Heart right ventricle (tissue), 16 donors: ENCODE measurements around the gene CDC20. TPM values are rescaled to one million over a fixed set of nuclear protein-coding genes. Genes with fewer than 3 reads are reported as not detected.

Experiments used
- ATAC-seq, 8 donors: fragments of 200-7000 bp; cut with Tn5 transposase; one replicate each; pipeline ENCODE4 v1.9.1; 2020; ENCODE audit warnings: mild to moderate bottlenecking in 8 of 8, moderate library complexity in 8 of 8, moderate number of reproducible peaks in 1 of 8
- DNase-seq, 2 donors: peaks; one replicate each; pipeline ENCODE4 v3.0.0-alpha.2; 2020
- H3K27ac ChIP-seq, 10 donors: fragments of 200-600 bp; sonication (generic) in 2 of 10; one replicate each; pipeline versions ENCODE4 v1.5.0 to v1.8.0; 2020 to 2022; ENCODE audit warnings: mild to moderate bottlenecking in 3 of 10
- H3K27me3 ChIP-seq, 7 donors: fragments of 200-600 bp; one replicate each; pipeline ENCODE4 v1.8.0; 2021 to 2022; ENCODE audit warnings: mild to moderate bottlenecking in 2 of 7
- H3K36me3 ChIP-seq, 9 donors: fragments of 200-600 bp; sonication (generic) in 1 of 9; one replicate each; pipeline versions ENCODE4 v1.5.0 to v1.8.0; 2020 to 2022; ENCODE audit warnings: mild to moderate bottlenecking in 2 of 9
- H3K4me1 ChIP-seq, 9 donors: fragments of 200-600 bp; sonication (generic) in 1 of 9; one replicate each; pipeline versions ENCODE4 v1.5.0 to v1.8.0; 2020 to 2022; ENCODE audit warnings: mild to moderate bottlenecking in 4 of 9
- H3K4me3 ChIP-seq, 10 donors: fragments of 200-600 bp; sonication (generic) in 2 of 10; one replicate each; pipeline versions ENCODE4 v1.5.0 to v1.8.0; 2020 to 2022; ENCODE audit warnings: mild to moderate bottlenecking in 7 of 10, moderate library complexity in 2 of 10
- H3K9me3 ChIP-seq, 11 donors: fragments of 200-600 bp in 10 of 11; sonication (generic) in 2 of 11; one replicate each; pipeline versions ENCODE4 v1.5.0 to v1.8.0; 2013 to 2022; ENCODE audit warnings: mild to moderate bottlenecking in 2 of 11, control low read depth in 1 of 11, moderate library complexity in 1 of 11
- WGBS, 2 donors: extraction: QIAGEN DNeasy Blood & Tissue Kit; methylation state at CpG; one replicate each; pipeline ENCODE4 v1.1.7; 2013; ENCODE audit warnings: inconsistent platforms in 1 of 2; 5-methylcytosine and 5-hydroxymethylcytosine counted together
- intact Hi-C, 10 donors: fragments of 100-400 bp; cut with DNase I; formaldehyde crosslinking; loops; one replicate each; pipeline versions ENCODE4 v1.11.1 to v1.14.2; 2022
- polyA plus RNA-seq, 2 donors: library from polyadenylated mRNA; stranded (reverse); fragments of 200-250 nt; gene quantifications; one replicate each; pipeline ENCODE4 v1.2.3, GENCODE V29; 2013
- total RNA-seq, 10 donors: library from RNA; stranded (reverse); fragmentation: NEBNext Ultra II Directional in 3 of 10; extraction: Animal tissue kit (Norgen Biotek cat#: 25700) in 3 of 10; gene quantifications; one replicate each; pipeline versions ENCODE4 v1.2.1 to v1.2.4, GENCODE V29; 2021 to 2023
- TF ChIP-seq, protein P1 (sequence below), 9 donors: fragments of 200-600 bp; sonication (generic) in 2 of 9; IDR thresholded peaks; one replicate each; pipeline versions ENCODE4 v1.5.0 to v1.8.0; 2021 to 2022; ENCODE audit warnings: antibody characterized with exemption in 9 of 9, mild to moderate bottlenecking in 5 of 9, moderate library complexity in 1 of 9
- donor health status: Arrhythmogenic right ventricular cardiomyopathy.
- donor health status: ischemic (EF 13 %, LVEDD 7.1; RV severe dilation, severe dysfunction).
- donor health status: healthy with polysubstance abuse.
- donor health status: DM: no; HTN: yes; CAD: no.
- donor health status: DM: no; HTN: no; CAD: no.
- donor health status: ischemic (EF 25% LVEDD 6.9; RV normal size, moderate dysfunction).
- donor health status: ischemic (EF 25% LVEDD 5.7; RV mildly dilated, moderate dysfunction).
- donor health status: healthy.
- donor health status: DM: yes; HTN: yes; CAD: no.
- donor health status: Ischemic cardiomyopathy.
- donor health status: ischemic (EF 35%, LVEDD 5.7; RV mildly dilated, moderate dysfunction).
- donor health status: nonischemic (EF 11% LVEDD 7.7; RV severe dilation, severe dysfunction).
- donor health status: DM: yes; HTN: yes; CAD: no.
- donor health status: PGD.
- donor health status: ischemic (EF 29% LVEDD 5.4; RV normal size, mild dysfunction).
- donor health status: nonischemic (EF 23%, LVEDD 6.1; RV moderate dilation, normal function).

The CDC20 gene
- total and polyA plus RNA-seq, 12 donors: 0.15 to 9.6 (median 1.4) TPM

DNA sequence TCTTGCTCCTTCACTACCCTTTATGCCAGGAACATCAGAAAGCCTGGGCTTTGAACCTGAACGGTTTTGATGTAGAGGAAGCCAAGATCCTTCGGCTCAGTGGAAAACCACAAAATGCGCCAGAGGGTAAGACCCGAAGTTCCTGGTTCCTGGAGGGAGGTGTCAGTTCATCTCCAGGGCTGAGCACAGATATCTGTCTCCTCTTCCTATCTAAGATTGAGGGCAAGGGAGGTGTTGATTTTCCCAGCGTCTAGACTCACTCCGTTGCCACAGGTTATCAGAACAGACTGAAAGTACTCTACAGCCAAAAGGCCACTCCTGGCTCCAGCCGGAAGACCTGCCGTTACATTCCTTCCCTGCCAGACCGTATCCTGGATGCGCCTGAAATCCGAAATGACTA lies 915 bp downstream of the CDC20 start:
- peak overlapping the region in 1 of 10 donors; percentile 73 for H3K4me3 ChIP-seq
- H3K36me3 ChIP-seq: peaks cover 0 to 49% (median 28%) of the 10 kb centered on the region in 9 donors
- H3K27me3 ChIP-seq: no peaks in the 10 kb centered on the region
- no peak for DNase-seq
- ATAC-seq: no peak
- TF ChIP-seq, protein P1, sequence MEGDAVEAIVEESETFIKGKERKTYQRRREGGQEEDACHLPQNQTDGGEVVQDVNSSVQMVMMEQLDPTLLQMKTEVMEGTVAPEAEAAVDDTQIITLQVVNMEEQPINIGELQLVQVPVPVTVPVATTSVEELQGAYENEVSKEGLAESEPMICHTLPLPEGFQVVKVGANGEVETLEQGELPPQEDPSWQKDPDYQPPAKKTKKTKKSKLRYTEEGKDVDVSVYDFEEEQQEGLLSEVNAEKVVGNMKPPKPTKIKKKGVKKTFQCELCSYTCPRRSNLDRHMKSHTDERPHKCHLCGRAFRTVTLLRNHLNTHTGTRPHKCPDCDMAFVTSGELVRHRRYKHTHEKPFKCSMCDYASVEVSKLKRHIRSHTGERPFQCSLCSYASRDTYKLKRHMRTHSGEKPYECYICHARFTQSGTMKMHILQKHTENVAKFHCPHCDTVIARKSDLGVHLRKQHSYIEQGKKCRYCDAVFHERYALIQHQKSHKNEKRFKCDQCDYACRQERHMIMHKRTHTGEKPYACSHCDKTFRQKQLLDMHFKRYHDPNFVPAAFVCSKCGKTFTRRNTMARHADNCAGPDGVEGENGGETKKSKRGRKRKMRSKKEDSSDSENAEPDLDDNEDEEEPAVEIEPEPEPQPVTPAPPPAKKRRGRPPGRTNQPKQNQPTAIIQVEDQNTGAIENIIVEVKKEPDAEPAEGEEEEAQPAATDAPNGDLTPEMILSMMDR (IDR thresholded peaks at IDR 0.05): no peak
- intact Hi-C loops: loop anchor here in 3 of 10 donors (2.0 to 5.0 kb wide), 3 partner anchors 55 to 122 kb away; no protein-coding TSS in a partner anchor
- peaks cover 2 to 41% (median 13%) of the 10 kb centered on the region in 9 donors for H3K4me1 ChIP-seq
- no peaks in the 10 kb centered on the region for H3K9me3 ChIP-seq
- WGBS, 2 donors: 29 to 32% methylated on average over 11 of the region's 11 CpGs
- peak overlapping the region in 1 of 10 donors; percentile 95 for H3K27ac ChIP-seq

DNA sequence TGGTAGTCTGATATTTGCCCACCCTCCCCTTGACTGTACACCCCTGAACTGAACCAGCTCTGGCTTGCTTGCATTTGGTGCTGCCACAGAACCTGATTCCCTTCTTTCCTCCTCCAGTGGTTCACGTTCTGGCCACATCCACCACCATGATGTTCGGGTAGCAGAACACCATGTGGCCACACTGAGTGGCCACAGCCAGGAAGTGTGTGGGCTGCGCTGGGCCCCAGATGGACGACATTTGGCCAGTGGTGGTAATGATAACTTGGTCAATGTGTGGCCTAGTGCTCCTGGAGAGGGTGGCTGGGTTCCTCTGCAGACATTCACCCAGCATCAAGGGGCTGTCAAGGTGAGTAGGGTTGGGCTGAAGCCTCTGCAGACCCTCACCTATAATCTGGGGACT lies 1.8 kb downstream of the CDC20 start:
- no peak for ATAC-seq

DNA sequence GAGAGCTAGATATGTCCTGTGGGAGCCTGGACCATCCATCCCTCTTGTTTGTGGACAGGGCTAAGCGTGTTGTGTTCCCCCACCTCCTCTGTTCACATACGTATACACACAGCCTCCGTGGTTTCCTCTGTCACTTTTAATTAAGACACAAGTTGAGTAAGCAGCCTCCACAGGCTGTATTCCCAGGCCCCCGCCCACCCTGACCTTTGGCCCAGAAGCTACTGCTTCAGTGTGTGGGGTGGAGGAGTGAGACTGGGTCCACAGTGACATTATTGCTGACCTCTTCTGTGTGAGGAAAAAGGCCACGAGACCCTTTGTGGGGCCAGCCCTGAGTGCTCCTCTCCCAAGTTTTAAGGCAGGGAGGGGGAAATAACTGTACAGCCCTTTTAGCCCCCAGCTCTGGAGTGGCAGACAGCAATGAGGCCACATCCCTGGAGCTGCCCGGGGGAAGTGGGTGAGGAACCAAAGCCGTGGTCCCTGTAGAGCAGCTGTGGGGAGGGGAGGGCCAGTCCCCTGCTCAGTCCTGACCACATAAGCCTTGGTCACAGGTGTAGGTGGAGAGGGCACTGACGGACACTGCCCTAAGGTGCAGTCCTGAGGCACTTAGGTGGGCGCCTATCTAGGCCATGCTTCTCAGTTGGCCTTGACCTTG lies 4.6 kb downstream of the CDC20 start:
- ATAC-seq (no peak), DNase-seq (no peak)
- Histone ChIP-seq H3K9me3 (no peaks in the 10 kb centered on the region), H3K27me3 (no peaks in the 10 kb centered on the region), H3K4me1 (peaks cover 12 to 49% (median 26%) of the 10 kb centered on the region in 9 donors), H3K36me3 (peaks cover 0 to 57% (median 35%) of the 10 kb centered on the region in 9 donors), H3K27ac (no peak overlapping the region), H3K4me3 (no peak overlapping the region)
- intact Hi-C loops: no loop called here
- 79 to 80% methylated on average over 9 of the region's 9 CpGs for WGBS, 2 donors
- TF ChIP-seq, protein P1 (IDR thresholded peaks at IDR 0.05): no peak

More for the DNA sequence above, 1.8 kb downstream of the CDC20 start:
- no peak overlapping the region for H3K27ac ChIP-seq
- H3K27me3 ChIP-seq: no peaks in the 10 kb centered on the region
- WGBS, 2 donors: 62 to 66% methylated on average over 4 of the region's 4 CpGs
- no peak for DNase-seq
- H3K4me3 ChIP-seq: peak overlapping the region in 1 of 10 donors; percentile 73
- peaks cover 2 to 44% (median 13%) of the 10 kb centered on the region in 9 donors for H3K4me1 ChIP-seq
- H3K36me3 ChIP-seq: peaks cover 0 to 57% (median 35%) of the 10 kb centered on the region in 9 donors
- TF ChIP-seq, protein P1 (IDR thresholded peaks at IDR 0.05): no peak
- no peaks in the 10 kb centered on the region for H3K9me3 ChIP-seq
- intact Hi-C loops: no loop called here

DNA sequence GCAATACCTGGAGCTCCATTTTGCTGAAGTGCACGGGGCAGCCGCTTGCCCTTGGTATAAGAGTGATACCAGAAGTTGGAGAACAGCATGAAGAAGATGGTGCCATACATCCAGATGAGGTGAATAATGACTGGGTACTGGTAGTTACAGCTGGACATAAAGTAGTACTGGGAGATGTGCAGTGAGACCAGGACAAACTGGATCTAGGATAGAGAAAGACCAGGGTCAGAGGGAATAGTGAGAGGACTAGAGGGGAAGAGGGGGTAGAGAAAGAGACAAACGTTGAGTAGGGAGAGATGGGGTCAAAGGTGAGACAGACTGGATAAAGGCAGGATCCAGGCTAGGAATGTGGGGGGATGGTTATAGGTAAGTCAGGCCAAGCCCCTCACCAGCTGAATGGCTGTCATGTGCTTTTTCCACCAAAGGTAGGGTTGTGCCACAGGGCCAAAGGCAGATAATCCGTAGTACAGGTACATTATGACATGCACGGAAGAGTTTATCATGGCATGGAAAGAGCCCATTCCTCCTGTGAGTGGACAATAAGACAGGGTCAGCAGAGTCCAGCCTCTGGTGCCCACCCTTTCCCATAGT lies 5.2 kb downstream of the CDC20 start:
- DNase-seq (no peak), ATAC-seq (no peak)
- Histone ChIP-seq H3K4me3 (no peak overlapping the region), H3K9me3 (no peaks in the 10 kb centered on the region), H3K4me1 (peaks cover 17 to 53% (median 30%) of the 10 kb centered on the region in 9 donors), H3K27ac (no peak overlapping the region), H3K36me3 (peaks cover 0 to 57% (median 35%) of the 10 kb centered on the region in 9 donors), H3K27me3 (no peaks in the 10 kb centered on the region)
- intact Hi-C loops: no loop called here
- TF ChIP-seq, protein P1 (IDR thresholded peaks at IDR 0.05): no peak
- 79 to 81% methylated on average over 5 of the region's 5 CpGs for WGBS, 2 donors
